VCaP (cell line): ENCODE measurements around the gene KRTAP5-6.

ENCODE experiments used
- H3K27ac ChIP-seq: fragments of 450-650 bp; 2 replicates; pipeline ENCODE4 v1.5.1; 2017
- CTCF ChIP-seq: fragments of 450-650 bp; conservative IDR thresholded peaks from 2 replicates; pipeline ENCODE4 v1.5.1; 2017; ENCODE audit warnings: mild to moderate bottlenecking, moderate library complexity

Gene KRTAP5-6

DNA sequence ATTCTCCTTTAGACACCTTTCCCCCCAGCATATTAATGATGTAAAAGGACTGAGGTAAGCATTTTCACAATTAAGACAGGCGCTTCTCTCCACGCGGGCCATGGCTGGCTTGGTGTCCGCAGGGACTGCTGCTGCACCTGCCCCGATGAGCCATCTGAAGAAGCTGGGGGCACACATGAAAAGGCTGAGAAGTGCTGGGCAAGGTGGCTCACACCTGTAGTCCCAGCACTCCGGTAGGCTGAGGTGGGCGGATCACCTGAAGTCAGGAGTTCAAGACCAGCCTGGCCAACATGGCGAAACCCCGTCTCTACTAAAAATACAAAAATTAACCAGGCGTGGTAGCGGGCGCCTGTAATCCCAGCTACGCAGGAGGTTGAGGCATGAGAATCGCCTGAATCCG is 21.3 kb downstream of the KRTAP5-6 start:
- no peak for TF ChIP-seq CTCF
- H3K27ac ChIP-seq = no peak overlapping the region

GRCh38 chr11:1719781-1720180 is 22.8 kb downstream of the KRTAP5-6 start:
- no peak for TF ChIP-seq CTCF

DNA sequence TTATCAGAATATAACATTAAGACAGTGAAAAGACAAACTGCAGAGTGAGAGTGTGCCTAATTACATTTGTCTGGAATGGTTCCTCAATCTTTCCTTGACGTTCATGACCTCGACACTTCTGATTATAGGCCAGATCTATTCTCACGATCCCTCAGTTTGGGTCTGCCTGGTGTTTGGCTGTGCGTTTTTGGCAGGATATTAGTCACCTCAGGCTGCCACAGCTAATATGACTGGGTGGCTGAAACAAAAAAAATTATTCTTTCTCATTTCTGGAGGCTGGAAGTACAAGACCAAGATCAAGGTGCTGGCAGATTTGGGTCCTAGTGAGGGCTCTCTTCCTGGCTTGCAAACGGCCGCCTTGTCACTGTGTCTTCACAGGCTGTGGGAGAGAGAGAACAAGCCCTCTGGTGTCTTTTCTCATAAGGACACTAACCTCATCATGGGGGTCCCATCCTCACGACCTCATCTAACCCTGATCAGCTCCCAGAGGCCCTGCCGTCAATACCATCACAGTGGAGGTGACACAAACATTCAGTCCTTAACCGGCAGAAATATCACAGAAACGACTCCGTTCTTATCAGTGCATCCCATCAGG is 30.2 kb downstream of the KRTAP5-6 start:
- no peak for TF ChIP-seq CTCF
- H3K27ac ChIP-seq = no peak overlapping the region

More at GRCh38 chr11:1719781-1720180, 22.8 kb downstream of the KRTAP5-6 start:
- no peak overlapping the region for H3K27ac ChIP-seq

GRCh38 chr11:1727861-1728260 is 30.9 kb downstream of the KRTAP5-6 start:
- no peak for TF ChIP-seq CTCF
- no peak overlapping the region for H3K27ac ChIP-seq

DNA sequence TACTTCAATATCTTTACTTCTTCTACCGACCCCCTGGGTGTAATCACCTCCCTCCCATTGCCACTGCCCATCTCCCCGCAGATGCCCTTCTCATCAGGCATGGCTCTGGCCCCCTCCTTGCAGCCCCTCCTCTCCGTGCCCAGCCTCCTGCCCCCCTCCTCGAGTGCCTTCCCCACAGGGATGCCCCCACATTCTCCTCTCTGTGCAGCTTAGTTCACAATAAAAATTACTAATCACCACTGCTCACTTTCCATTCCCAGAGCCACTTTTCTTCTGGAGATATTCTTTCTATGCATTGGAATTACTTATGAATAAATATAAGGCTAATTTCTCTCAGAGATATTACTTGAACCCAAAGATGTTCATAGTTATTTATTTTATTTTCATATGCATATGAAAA is 31.3 kb downstream of the KRTAP5-6 start:
- no peak for TF ChIP-seq CTCF
- H3K27ac ChIP-seq = no peak overlapping the region

DNA sequence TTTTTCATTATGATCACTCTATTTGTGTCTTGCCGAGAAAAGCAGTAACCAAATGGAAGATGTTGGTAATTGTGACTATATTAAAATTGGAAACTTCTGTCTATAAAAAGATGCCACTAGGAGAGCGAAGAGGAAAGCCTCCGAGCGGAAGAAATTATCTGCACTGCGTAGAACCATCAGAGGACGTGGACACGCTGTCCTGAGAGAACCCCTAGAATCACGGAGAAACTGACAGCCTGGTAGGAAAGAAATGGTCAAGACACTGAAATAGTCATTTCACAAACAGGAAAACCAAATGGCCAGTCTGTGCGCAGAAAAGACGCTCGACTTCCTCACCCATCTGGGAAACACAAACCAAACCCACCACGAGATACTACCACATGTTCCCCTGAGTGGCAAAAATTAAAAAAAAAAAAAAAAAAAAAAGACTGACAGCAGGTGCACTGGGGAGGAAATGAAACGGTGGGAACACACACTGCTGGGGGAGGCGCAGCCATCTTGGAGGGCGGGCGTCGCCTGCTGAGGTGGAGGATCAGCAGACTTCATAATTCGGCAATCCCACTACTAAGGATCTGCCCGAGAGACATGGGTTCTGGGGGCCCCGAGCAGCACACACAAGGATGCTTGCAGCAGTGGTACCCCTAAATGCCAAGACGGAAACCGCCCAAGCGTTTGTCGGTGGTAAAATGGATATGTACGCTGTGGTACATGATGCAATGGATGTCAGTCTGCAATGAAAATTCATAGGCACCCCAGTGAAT is 32.1 kb downstream of the KRTAP5-6 start:
- no peak for TF ChIP-seq CTCF
- H3K27ac ChIP-seq = no peak overlapping the region

GRCh38 chr11:1729692-1730011 is 32.7 kb downstream of the KRTAP5-6 start:
- no peak overlapping the region for H3K27ac ChIP-seq
- TF ChIP-seq CTCF = no peak
